Activated CD4-positive, alpha-beta T cell treated with anti-CD3 and anti-CD28 coated beads for 36 hours (primary cell): ENCODE measurements around the gene DR1. TPM values are rescaled to one million over a fixed set of nuclear protein-coding genes. Genes with fewer than 3 reads are reported as not detected.
"Not testable (repeated sequence)": the region's sequence is repeated elsewhere in the genome, so short reads cannot be mapped to it uniquely, and the experiment has no call there.

ENCODE experiments used
- ATAC-seq: fragments of 200-7000 bp; cut with Tn5 transposase; one replicate; pipeline ENCODE4 v1.10.0; 2021; ENCODE audit warnings: mild to moderate bottlenecking, moderate library complexity
- CTCF ChIA-PET: fragments of 350-600 bp; sonication (Branson Sonifier 250); formaldehyde crosslinking; loops from one replicate; lab custom pipeline; 2021; ENCODE audit warnings: antibody characterized with exemption; lab: Charles Lee
- POLR2A ChIA-PET: fragments of 350-600 bp; sonication (Branson Sonifier 250); formaldehyde crosslinking; loops from one replicate; lab custom pipeline; 2021; ENCODE audit warnings: antibody characterized with exemption, inconsistent platforms; lab: Charles Lee
- DNase-seq: peaks from one replicate; pipeline ENCODE4 v3.0.0-alpha.2; 2020
- H3K27ac Mint-ChIP-seq: one replicate; pipeline ENCODE4 v1.8.0; 2021; ENCODE audit warnings: mixed read lengths
- H3K27me3 Mint-ChIP-seq: one replicate; pipeline ENCODE4 v1.8.0; 2021; ENCODE audit warnings: mixed read lengths
- H3K36me3 Mint-ChIP-seq: one replicate; pipeline ENCODE4 v1.8.0; 2021; ENCODE audit warnings: low read depth, mixed read lengths
- H3K4me1 Mint-ChIP-seq: one replicate; pipeline ENCODE4 v1.8.0; 2021; ENCODE audit warnings: mixed read lengths
- H3K4me3 Mint-ChIP-seq: one replicate; pipeline ENCODE4 v1.8.0; 2021; ENCODE audit warnings: mild to moderate bottlenecking, moderate library complexity, mixed read lengths
- H3K9me3 Mint-ChIP-seq: one replicate; pipeline ENCODE4 v1.8.0; 2021; ENCODE audit warnings: low read depth, mixed read lengths
- intact Hi-C, 2 experiments: fragments of 100-400 bp; cut with DNase I in 1 of 2; cut with micrococcal nuclease in 1 of 2; formaldehyde crosslinking; loops; one replicate each; pipeline versions ENCODE4 v1.14.2 to v1.15.1; 2022 to 2024; cut with DNase I, micrococcal nuclease
- total RNA-seq, 2 experiments: library from RNA; stranded (reverse); gene quantifications; one replicate each; pipeline ENCODE4 v1.2.3, GENCODE V29; 2021

Gene DR1
- total RNA-seq, 2 experiments from 2014 or later: 84.8 to 95.3 TPM

DNA sequence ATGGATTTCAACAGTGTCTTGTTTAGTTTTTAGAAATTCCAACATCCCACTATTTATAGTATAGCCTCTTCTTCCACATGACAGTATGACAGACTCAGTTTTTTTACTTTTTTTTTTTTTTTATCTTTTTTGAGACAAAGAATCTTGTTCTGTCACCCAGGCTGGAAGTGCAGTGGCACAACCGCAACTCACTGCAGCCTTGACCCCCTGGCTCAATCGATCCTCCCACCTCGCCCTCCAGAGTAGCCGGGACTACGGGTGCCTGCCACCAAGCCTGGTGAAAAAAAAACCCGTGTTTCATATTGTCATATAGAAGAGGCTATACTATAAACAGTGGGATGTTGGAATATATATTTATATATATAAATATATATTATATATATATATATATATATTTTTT is 1.2 kb upstream of the DR1 start:
- Mint-ChIP-seq H3K27ac (no peak overlapping the region), H3K9me3 (no peaks in the 10 kb centered on the region), H3K36me3 (peaks cover 25% of the 10 kb centered on the region), H3K27me3 (no peaks in the 10 kb centered on the region), H3K4me3 (peak overlapping the region; percentile 97), H3K4me1 (peaks cover 12% of the 10 kb centered on the region)
- ATAC-seq (no peak), DNase-seq (no peak)
- intact Hi-C loops: loop anchor here (2.0 to 10.0 kb wide), 6 partner anchors 40 to 1070 kb away; partner anchors contain the start of genes ABCD3 (in 1 of the 2), CCDC18 (in 1 of the 2), MTF2 (in 1 of the 2) and RPL5 (in 1 of the 2)
- ChIA-PET POLR2A (no interaction called here), CTCF (interaction anchor here (1.3 to 1.5 kb wide), 2 partner anchors 40 to 351 kb away, joined by 3 to 6 read pairs; no protein-coding TSS in a partner anchor)

GRCh38 chr1:93344886-93345632 is 648 bp upstream of the DR1 start:
- intact Hi-C loops: loop anchor here (1.0 to 10.0 kb wide), 19 partner anchors 8 to 1727 kb away; partner anchors contain the start of genes CCDC18 (in 2 of the 2), DIPK1A (in 2 of the 2), MTF2 (in 2 of the 2) and RPL5 (in 2 of the 2)
- peaks cover 27% of the 10 kb centered on the region for H3K36me3 Mint-ChIP-seq
- peak overlapping the region; percentile 97 for H3K27ac Mint-ChIP-seq
- H3K9me3 Mint-ChIP-seq: no peaks in the 10 kb centered on the region
- peak; percentile 6 for ATAC-seq
- H3K4me1 Mint-ChIP-seq: peaks cover 16% of the 10 kb centered on the region
- no peak for DNase-seq
- CTCF ChIA-PET: interaction anchor here (0.5 to 1.9 kb wide), 5 partner anchors 9 to 351 kb away, joined by 3 to 9 read pairs (median 6); partner anchors contain the start of gene MTF2
- no peaks in the 10 kb centered on the region for H3K27me3 Mint-ChIP-seq
- peak overlapping the region; percentile 97 for H3K4me3 Mint-ChIP-seq
- POLR2A ChIA-PET: interaction anchor here (0.6 to 1.4 kb wide), 5 partner anchors 8 to 332 kb away, joined by 3 to 10 read pairs (median 8); partner anchors contain the start of gene MTF2

DNA sequence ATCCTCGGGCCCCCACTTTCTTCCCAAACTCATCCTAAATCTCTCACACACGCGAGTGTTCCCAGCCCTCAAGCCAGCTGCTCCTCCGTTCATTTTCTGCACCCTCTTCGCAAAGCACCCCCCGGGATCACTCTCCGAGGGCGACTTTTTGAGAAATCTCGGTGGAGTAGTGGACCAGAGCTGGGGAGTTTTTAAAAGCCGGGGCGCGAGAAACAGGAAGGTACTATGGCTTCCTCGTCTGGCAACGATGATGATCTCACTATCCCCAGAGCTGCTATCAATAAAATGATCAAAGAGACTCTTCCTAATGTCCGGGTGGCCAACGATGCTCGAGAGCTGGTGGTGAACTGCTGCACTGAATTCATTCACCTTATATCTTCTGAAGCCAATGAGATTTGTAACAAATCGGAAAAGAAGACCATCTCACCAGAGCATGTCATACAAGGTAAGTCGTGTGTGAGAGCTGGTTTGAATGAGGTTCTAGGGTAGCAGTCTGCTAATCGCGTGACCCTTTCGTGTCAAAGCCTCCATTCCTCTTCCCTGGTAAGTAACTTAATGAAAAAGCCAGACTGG is 800 bp downstream of the DR1 start:
- ChIA-PET CTCF (interaction anchor here (0.9 to 1.9 kb wide), 3 partner anchors 10 to 467 kb away, joined by 3 to 9 read pairs (median 6); partner anchors contain the start of gene MTF2), POLR2A (interaction anchor here (1.1 to 1.2 kb wide), 2 partner anchors 8 to 499 kb away, joined by 3 to 5 read pairs; no protein-coding TSS in a partner anchor)
- intact Hi-C loops: loop anchor here (2.0 to 10.0 kb wide), 11 partner anchors 42 to 1726 kb away; partner anchors contain the start of genes ABCD3 (in 1 of the 2), ALG14 (in 1 of the 2), DIPK1A (in 1 of the 2) and DNTTIP2 (in 1 of the 2)

DNA sequence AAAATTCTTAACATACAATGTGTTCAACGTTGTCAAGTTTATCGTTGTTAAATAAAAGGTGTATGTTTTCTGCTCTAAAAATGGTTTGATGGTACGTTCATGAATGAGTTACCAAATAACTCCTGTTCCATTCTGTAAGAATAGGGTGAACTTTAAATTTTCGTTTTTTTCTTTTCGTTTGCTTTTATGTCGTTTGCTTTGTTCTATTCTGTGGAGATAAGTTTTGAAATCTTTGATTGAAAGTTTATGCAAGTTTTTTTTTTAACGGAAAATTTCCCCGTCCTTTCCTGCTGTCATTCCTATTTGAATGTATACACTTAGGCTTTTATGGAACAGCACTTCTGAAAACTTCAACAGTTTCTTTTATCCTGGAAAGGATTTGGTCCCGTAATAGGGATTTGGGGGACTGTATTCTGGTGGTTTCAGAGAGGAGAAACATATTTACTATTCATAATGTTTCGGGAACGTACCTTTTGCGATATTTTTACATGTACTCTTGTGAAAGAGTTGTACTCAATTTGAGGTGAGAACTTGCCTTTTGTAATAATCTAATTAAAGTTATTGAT is 1.7 kb downstream of the DR1 start:
- ChIA-PET CTCF (no interaction called here), POLR2A (interaction anchor here (1.1 to 1.6 kb wide), 2 partner anchors 43 to 498 kb away, joined by 3 to 8 read pairs; no protein-coding TSS in a partner anchor)
- Mint-ChIP-seq H3K36me3 (peaks cover 34% of the 10 kb centered on the region), H3K27me3 (no peaks in the 10 kb centered on the region), H3K4me3 (peak overlapping the region; percentile 97), H3K9me3 (no peaks in the 10 kb centered on the region), H3K4me1 (peaks cover 31% of the 10 kb centered on the region), H3K27ac (peak overlapping the region; percentile 97)
- intact Hi-C loops: loop anchor here (2.0 to 10.0 kb wide), 11 partner anchors 43 to 1725 kb away; partner anchors contain the start of genes ABCD3 (in 1 of the 2), ALG14 (in 1 of the 2), DIPK1A (in 1 of the 2) and DNTTIP2 (in 1 of the 2)
- ATAC-seq: no peak
- DNase-seq: no peak

More for the DNA sequence above, 800 bp downstream of the DR1 start:
- Mint-ChIP-seq H3K36me3 (peaks cover 30% of the 10 kb centered on the region), H3K4me3 (peak overlapping the region; percentile 97), H3K9me3 (no peaks in the 10 kb centered on the region), H3K4me1 (peaks cover 26% of the 10 kb centered on the region), H3K27ac (peak overlapping the region; percentile 97), H3K27me3 (no peaks in the 10 kb centered on the region)
- ATAC-seq: peak; percentile 27
- peak; percentile 51 for DNase-seq

- intact Hi-C loops: loop anchor here (2.0 to 10.0 kb wide), 10 partner anchors 99 to 1724 kb away; partner anchors contain the start of genes ABCD3 (in 1 of the 2), ALG14 (in 1 of the 2), DIPK1A (in 1 of the 2) and FNBP1L (in 1 of the 2)
Observed at GRCh38 chr1:93348104-93348728, 2.5 kb downstream of the DR1 start.

DNA sequence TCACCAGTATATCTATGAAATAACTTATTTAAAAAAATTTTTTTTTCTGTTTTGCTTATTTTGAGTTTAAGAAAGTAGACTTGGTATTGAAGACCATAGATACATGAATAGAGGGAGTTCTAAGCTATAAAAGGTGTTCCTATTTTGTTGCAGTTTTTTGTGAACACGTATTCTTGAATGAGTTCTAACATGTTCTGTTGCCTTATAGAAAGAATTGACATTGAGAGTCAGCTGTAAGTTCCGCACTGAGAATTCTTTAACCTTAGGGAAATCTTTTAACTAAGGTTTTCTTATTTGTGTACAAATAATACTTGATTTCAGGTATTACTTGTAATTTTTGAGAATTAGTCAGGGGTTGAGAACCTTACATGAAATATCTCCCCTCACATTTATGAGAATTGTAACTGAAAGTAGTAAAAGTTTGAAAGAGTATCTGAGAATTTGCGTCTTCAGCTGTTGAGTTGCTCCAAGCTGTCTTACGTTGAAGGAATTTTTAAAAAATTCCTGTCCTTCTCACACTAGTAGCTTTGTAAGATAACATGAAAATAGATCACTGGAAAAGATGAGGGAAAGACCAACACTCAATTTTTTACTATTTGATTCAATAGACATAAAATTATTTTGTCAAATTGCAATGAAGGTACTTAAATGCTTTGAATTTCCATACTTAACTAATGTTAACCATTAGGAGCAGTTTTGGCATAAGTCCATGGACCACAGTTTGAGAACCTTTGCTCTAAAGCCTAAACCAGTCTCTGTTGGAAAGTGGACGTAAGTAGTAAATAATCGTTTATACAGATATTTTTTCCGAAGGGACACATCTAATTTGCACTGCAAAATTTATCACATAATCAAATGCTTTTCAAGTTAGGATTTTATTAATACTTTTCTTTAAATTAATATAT is 3.8 kb downstream of the DR1 start:
- Mint-ChIP-seq H3K4me3 (peak overlapping the region; percentile 97), H3K36me3 (peaks cover 48% of the 10 kb centered on the region), H3K27me3 (no peaks in the 10 kb centered on the region), H3K4me1 (peaks cover 40% of the 10 kb centered on the region), H3K27ac (peak overlapping the region; percentile 90), H3K9me3 (no peaks in the 10 kb centered on the region)
- ATAC-seq (no peak), DNase-seq (no peak)
- POLR2A ChIA-PET: interaction anchor here (0.6 to 1.6 kb wide), 2 partner anchors 45 to 310 kb away, joined by 4 to 8 read pairs; no protein-coding TSS in a partner anchor
- CTCF ChIA-PET: no interaction called here
- intact Hi-C loops: loop anchor here (2.0 to 10.0 kb wide), 10 partner anchors 98 to 1723 kb away; partner anchors contain the start of genes ABCD3 (in 1 of the 2), ALG14 (in 1 of the 2), DIPK1A (in 1 of the 2) and FNBP1L (in 1 of the 2)

More at GRCh38 chr1:93348104-93348728, 2.5 kb downstream of the DR1 start:
- no peaks in the 10 kb centered on the region for H3K27me3 Mint-ChIP-seq
- peak overlapping the region; percentile 97 for H3K4me3 Mint-ChIP-seq
- ATAC-seq (no peak), DNase-seq (no peak)
- ChIA-PET POLR2A (interaction anchor here (1.6 kb wide), 1 partner anchor 44 kb away, joined by 8 read pairs; no protein-coding TSS in a partner anchor), CTCF (no interaction called here)
- peaks cover 39% of the 10 kb centered on the region for H3K36me3 Mint-ChIP-seq
- H3K27ac Mint-ChIP-seq: peak overlapping the region; percentile 84
- peaks cover 38% of the 10 kb centered on the region for H3K4me1 Mint-ChIP-seq
- no peaks in the 10 kb centered on the region for H3K9me3 Mint-ChIP-seq

- Mint-ChIP-seq H3K4me1 (peaks cover 46% of the 10 kb centered on the region), H3K27me3 (no peaks in the 10 kb centered on the region), H3K9me3 (no peaks in the 10 kb centered on the region), H3K27ac (peak overlapping the region; percentile 77), H3K4me3 (peak overlapping the region; percentile 97), H3K36me3 (peaks cover 54% of the 10 kb centered on the region)
- ATAC-seq: no peak
- POLR2A ChIA-PET: interaction anchor here (0.6 kb wide), 1 partner anchor 1046 kb away, joined by 4 read pairs; no protein-coding TSS in a partner anchor
- no peak for DNase-seq
- CTCF ChIA-PET: interaction anchor here (1.1 kb wide), 1 partner anchor 14 kb away, joined by 3 read pairs; no protein-coding TSS in a partner anchor
- intact Hi-C loops: no loop called here
Observed at GRCh38 chr1:93350322-93350721, 4.6 kb downstream of the DR1 start.

DNA sequence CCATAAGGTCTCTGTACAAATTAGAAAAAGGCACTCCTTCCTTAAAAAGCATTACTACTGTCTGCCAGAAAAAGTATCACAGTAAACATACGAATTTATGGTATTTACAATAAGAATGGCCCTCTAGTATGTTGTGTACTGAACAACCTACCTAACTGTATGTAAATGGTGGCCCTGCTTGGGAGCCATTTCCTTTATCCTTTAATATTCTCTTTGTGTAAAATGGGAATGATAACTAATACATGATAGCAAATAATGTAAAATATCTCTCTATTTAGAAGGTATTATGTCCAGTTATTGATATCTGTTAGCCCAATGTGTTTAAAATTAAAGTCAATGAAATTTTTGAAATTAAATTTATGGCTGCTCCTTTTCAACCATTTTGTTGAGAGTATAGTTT is 5.2 kb downstream of the DR1 start:
- Mint-ChIP-seq H3K9me3 (no peaks in the 10 kb centered on the region), H3K27me3 (no peaks in the 10 kb centered on the region), H3K27ac (no peak overlapping the region), H3K36me3 (peaks cover 60% of the 10 kb centered on the region), H3K4me3 (no peak overlapping the region), H3K4me1 (peaks cover 50% of the 10 kb centered on the region)
- no peak for ATAC-seq
- POLR2A ChIA-PET: interaction anchor here (0.6 kb wide), 1 partner anchor 1045 kb away, joined by 4 read pairs; no protein-coding TSS in a partner anchor
- intact Hi-C loops: no loop called here
- CTCF ChIA-PET: interaction anchor here (1.1 kb wide), 1 partner anchor 15 kb away, joined by 3 read pairs; no protein-coding TSS in a partner anchor
- DNase-seq: no peak

GRCh38 chr1:93351346-93351745 is 5.6 kb downstream of the DR1 start:
- ATAC-seq, POLR2A ChIA-PET, H3K4me3 Mint-ChIP-seq, DNase-seq, H3K27me3 Mint-ChIP-seq, intact Hi-C loops, H3K9me3 Mint-ChIP-seq, H3K27ac Mint-ChIP-seq: not testable (repeated sequence)
- peaks cover 50% of the 10 kb centered on the region for H3K4me1 Mint-ChIP-seq
- CTCF ChIA-PET: interaction anchor here (1.1 kb wide), 1 partner anchor 15 kb away, joined by 3 read pairs; no protein-coding TSS in a partner anchor
- peaks cover 60% of the 10 kb centered on the region for H3K36me3 Mint-ChIP-seq
